C4-2B (cell line): ENCODE data around the gene TSFM.

Experiments
- H3K27ac ChIP-seq: fragments of 450-650 bp; 2 replicates; pipeline ENCODE4 v1.5.1; 2017
- ZFX ChIP-seq: fragments of 450-650 bp; IDR thresholded peaks from 2 replicates; pipeline ENCODE4 v1.6.1; 2017
- TF ChIP-seq, protein P1 (sequence below): fragments of 450-650 bp; conservative IDR thresholded peaks from 2 replicates; pipeline ENCODE4 v1.5.1; 2017; ENCODE audit warnings: mild to moderate bottlenecking

Gene TSFM

GRCh38 chr12:57749061-57749460, 33.5 kb upstream of the TSFM start:
- no peak overlapping the region for H3K27ac ChIP-seq
- no peak for TF ChIP-seq ZFX
- TF ChIP-seq, protein P1, sequence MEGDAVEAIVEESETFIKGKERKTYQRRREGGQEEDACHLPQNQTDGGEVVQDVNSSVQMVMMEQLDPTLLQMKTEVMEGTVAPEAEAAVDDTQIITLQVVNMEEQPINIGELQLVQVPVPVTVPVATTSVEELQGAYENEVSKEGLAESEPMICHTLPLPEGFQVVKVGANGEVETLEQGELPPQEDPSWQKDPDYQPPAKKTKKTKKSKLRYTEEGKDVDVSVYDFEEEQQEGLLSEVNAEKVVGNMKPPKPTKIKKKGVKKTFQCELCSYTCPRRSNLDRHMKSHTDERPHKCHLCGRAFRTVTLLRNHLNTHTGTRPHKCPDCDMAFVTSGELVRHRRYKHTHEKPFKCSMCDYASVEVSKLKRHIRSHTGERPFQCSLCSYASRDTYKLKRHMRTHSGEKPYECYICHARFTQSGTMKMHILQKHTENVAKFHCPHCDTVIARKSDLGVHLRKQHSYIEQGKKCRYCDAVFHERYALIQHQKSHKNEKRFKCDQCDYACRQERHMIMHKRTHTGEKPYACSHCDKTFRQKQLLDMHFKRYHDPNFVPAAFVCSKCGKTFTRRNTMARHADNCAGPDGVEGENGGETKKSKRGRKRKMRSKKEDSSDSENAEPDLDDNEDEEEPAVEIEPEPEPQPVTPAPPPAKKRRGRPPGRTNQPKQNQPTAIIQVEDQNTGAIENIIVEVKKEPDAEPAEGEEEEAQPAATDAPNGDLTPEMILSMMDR: no peak

DNA sequence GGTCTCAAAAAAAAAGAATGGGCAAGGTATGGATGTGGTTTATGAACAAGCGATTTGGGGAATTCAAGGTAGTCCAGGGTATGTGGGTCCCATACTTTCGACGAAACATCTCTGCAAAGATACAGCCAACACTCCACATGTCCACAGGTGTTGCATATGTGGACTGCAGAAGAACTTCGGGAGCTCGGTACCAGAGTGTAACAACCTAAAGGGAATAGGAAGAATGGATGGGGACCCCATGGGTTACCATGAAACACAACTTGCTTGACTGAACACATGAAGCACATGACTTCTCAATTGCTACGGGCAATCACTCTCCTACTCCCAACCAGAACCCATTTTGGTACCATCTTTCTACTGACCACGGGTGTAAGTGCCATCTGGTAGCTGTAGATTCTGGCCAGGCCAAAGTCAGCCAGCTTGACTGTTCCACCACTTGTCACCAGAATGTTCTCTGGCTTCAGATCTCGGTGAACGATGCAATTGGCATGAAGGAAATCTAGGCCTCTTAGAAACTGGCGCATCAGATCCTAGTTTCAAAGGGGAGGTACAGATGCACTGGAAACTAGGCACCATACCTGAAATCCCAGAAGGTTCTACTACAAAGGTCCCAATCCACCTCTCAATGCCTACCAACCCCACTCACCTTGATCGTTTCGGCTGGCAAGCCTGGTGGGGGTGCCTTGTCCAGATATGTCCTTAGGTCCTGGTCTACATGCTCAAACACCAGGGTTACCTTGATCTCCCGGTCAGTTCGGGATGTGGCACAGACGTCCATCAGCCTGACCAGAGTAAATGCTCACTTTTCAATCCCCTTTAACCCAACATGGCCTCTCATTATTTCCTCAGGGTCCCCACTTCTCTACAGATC, 31.8 kb upstream of the TSFM start:
- peak overlapping the region; percentile 92 for H3K27ac ChIP-seq
- no peak for TF ChIP-seq ZFX
- TF ChIP-seq, protein P1: no peak

- TF ChIP-seq ZFX: no peak
- TF ChIP-seq, protein P1: no peak
- H3K27ac ChIP-seq: peak overlapping the region; percentile 92
Measured at GRCh38 chr12:57751432-57751787, 31.2 kb upstream of the TSFM start.

DNA sequence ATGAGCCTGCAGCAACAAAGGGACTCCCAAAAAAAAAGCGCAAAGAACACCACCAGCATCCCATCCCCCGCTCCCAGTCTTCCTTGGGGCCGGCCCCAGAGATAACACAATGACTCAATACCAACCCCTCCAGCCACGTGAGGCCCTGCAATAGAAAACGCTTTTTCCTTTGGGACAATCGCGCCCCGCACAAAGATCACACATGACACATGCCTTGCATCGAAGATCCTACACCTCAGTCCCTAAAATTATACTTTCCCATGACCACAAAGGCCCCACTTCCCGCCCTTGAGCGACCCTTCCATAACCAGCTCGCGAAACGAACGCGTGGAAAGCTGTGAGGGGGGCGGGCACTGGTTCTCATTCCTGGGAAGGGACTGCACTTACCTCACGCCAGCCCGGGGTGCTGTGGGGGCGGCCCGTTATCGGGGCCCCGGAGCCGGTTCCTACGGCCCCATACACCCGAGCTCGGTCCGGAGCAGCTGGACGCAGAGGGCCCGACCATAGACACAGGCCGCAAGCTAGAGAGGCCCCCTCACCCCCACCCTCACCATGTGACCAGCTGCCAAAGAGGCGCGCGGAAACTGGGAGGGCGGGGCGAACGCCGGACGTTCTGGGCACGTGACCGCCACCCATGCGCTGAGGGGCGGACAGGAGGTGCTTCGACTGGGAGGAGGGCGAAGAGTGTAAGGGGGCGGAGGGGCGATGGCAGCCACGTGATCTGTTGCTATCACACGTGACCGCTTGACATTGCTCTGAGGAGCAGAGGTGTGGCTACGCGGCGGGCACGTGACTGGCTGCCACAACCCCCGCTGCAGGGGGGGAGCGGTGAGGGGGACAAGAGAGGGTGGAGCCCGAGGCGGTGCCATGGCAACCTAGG, 30.6 kb upstream of the TSFM start, which contains the start of gene CDK4:
CDK4 (minus strand) TSS at position 523 of the 880 bp plus-strand sequence. CDS start 593 bp downstream, outside the sequence.
- peak within 1 kb of the TSS; percentile 92 for H3K27ac ChIP-seq
- TF ChIP-seq ZFX: peak; percentile 87
- TF ChIP-seq, protein P1: no peak

- TF ChIP-seq, protein P1: no peak
- TF ChIP-seq ZFX: no peak
- peak overlapping the region; percentile 92 for H3K27ac ChIP-seq
Measured at GRCh38 chr12:57752668-57753000, 30.0 kb upstream of the TSFM start.

DNA sequence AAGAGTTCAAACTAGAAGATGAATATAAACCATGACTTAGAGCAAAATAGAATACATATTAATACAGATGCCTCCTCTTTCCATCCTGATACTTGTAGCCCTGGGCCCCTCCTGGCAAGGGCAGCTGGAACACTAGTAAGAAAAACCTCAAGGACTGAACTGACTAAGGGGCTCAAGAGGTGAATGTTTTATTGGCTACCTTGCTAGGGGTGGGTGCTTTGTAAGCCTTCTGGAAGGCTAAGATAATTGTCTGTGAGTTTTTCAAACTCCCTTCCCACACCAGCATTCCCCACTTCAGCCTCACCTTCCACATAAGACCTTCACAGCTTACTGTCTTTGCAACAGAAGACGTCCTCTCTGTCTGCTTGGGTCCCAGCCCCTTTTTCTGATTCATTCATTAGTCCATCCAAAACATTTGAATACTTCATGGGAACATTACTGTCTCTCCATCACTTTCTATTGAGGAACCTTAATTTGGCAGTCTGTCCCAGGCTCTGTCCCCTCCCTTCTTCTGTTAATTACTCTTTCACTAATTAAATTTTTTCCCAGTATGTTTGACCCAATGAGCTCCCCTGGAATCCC, 28.7 kb upstream of the TSFM start:
- TF ChIP-seq ZFX: no peak
- TF ChIP-seq, protein P1: no peak
- no peak overlapping the region for H3K27ac ChIP-seq
